Measurements from ENCODE around the gene IRAK1.
A peak's percentile ranks its signal among the peaks of the same experiment; 100 is the strongest.

IRAK1 gene

GRCh38 chrX:154019633-154020528, at the start of gene IRAK1:
Gene IRAK1 (minus strand): TSS chrX:154019902. CDS start chrX:154019812, 90 bp downstream.
- peak; percentile 65 for DNase-seq

DNA sequence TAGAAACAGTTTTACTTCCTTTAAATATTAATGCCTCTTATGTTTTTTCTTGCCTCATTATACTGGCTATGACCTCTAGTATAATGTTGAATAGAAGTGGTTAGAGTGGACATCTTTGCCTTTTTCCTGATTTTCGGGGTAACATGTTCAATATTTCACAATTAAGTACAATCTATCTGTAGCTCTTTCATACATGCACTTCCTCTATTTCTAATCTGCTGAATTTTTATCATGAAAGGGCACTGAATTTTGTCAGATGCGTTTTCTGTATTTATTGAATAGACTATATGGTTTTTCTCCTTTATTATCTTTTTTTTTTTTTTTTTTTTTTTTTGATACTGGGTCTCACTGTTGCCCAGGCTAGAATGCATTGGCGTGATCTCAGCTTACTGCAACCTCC, 48.9 kb upstream of the IRAK1 start:
- no peak for DNase-seq

DNA sequence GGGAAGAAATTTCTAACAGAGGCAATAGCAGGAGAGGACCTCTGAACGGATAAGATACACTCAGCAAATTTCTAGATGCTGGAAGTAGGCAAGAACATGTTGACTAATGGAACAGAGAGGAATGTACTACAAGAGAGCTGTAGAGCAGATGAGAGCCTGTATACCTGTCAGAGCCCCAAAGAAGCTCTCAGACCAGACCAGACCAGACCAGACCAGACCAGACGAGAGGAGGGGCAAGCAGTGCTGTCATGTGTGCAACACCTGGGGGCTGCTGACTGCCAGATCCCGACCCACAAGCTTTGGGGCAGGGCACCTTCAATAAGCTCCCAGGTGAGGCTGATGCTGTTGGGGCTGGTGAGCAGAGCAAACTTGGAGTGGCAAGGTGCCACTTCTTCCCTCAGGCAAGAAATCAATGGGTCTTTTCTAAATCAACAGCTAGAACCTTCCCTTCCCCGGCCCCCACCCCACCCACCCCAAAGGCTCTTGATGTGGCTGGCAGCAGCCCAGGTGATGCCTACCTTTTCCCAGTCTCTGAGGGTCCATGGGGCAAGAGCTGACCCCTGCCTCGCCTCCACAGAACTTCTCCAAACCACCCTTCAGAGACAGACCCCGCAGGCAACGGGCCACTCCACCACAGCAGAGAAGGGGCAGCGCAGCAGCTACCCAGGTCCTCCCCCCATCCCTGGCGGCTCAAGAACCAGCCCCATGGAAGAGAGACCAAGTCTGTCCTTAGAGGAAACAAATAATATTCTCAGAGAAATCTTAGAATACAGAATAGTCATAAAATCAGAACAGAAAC, 45.1 kb upstream of the IRAK1 start:
- no peak for DNase-seq

DNA sequence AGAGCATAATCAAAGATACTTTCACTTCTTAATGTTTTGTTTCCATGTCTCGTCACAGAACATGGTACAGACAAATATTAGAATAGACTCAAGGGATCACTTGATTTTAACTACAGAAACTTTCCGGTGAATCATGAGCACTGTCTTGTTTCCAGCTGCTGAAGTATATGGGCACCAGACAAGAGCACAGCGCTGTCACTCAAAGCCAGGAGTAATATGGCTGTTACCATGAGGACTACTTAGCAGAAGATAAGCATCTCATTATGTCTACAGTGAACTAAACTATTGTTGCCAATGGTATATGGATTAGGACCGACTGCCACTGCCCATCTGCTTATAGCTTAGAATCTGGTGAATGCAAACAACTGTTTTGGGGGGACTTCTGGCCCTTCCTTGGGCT, 43.5 kb upstream of the IRAK1 start:
- no peak for DNase-seq

DNA sequence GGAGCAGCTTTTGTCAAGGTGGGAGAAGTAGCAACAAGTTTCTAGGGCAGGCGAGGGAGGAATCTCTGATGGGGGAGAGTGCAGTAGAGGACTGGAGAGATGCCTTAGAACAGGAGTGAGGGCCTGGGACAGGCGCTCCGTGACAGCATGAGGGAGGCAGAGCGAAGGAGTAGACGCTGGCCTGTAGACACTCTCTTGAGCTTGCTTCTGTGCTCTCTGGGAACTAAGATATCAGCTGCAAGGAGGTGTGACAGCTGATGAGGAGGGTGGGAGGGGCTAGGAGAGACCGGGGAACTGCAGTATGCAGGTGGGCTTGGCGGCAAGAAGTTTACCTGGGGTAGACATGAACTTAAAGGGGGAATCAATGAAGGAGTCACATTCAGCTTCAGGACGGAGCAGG, 42.1 kb upstream of the IRAK1 start:
- no peak for DNase-seq

DNA sequence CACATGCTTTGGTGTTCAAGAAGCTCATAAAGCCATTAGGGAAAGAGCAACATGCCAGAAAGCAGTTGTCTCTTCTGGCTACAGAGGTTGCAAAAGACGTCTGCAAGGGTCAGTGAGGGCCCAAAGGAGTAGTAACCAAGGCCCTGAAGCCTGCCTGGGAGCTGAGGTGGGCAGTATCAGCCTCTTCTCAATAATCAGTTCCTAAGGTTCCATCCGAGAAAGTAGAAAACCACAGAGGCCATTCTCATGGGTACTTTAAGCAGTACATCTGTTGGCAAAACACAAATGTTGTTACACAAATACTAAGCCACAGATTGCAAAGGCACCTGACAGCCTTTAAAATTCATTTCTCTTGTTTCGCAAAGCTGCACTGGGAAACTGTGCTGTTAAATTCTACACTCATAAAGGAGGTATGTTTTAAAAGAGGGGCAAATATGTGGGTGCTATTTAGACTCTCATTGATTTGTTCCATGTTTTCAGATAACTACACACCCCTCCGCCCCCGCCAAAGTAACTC, 40.1 kb upstream of the IRAK1 start:
- DNase-seq, result no peak

GRCh38 chrX:154059231-154059630, 39.5 kb upstream of the IRAK1 start:
- no peak for DNase-seq

DNA sequence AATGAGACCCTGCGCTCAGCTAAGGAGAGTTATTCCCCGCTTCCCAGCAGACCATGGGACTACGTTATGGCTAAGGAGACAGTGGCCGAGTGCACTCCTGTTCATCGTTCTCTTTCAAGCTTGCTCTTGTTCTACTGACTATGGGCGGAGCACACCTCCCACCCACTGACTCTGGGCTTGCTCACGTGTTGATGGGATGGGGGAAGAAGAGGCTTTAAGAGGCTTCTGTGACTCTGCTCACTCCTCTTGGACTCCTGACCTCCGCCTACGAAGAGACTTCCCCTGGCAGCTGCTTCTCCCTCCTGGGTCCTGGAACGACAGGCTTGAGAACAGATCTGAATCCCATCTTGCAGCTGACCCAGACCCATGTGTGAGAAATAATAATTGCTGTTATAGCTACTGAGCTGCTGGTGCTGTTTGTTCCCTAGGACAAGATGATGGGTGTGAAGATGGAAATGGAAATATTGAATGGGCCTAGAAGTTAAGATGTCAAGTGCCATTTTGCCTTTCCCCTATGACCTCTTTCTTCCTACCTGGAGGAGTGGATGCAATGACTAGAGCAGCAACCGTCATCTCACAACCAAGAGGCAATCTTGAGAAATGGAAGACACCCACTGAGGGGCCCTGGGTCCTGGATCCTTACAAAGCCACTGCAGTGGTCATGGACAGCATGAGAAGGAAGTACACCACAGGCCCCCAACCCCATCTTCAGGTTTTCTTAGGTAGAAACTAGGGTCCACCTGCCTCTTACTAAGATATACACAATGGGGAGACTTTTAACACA, 38.7 kb upstream of the IRAK1 start:
- DNase-seq, result no peak

DNA sequence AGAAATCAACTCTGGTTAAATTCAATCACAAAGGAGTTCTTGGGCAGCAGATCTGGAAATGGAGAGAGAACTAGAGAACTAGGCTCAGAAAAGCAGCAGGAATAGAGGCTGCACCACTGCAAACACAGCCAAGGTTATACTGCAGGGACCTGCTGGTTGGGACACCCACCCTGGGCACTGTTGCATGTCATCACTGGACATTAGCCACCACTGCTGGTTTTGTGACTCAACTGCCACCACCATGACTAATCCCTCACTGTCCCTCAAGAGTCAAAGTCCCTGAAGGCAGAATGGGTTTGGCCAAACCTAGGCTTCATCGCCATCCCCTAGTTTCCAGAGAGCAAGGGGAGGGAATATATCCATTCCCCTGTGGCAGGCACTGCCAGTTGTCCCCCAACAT, 38.1 kb upstream of the IRAK1 start:
- no peak for DNase-seq

- no peak for DNase-seq
Measured at GRCh38 chrX:154056770-154057241, 37.1 kb upstream of the IRAK1 start.

DNA sequence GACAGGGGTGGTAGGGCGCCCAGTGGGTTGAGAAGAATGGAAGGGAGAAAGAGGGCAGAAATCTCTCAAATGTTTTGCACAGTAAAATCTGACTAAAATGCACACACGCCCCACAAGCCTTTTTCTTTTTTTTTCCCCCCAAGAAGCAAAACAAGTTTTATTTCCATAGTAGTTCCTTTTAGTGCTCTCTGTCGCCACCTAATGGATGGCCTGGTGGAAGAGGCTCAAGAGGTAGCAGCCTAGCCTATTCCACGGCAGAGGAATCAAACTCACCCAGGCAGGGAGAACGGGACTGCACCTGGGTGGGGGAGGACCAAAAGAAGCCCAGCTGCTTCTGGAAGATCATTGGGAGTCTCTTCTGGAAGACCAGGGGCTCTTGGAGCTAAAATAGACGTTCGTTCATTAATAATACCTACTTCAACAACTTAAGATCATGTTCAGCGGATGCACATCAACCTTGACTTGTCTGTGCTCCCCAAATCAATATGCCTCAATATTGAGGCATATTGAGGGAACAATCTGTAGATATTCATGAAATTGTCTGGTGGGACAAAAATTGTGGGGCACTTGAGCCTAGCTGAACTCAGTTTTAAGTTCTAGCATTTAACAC, 31.6 kb upstream of the IRAK1 start:
- peak; percentile 45 for DNase-seq

GRCh38 chrX:154050113-154050495, 30.4 kb upstream of the IRAK1 start:
- no peak for DNase-seq

- DNase-seq, result no peak
Measured at GRCh38 chrX:154049209-154050112, 29.8 kb upstream of the IRAK1 start.

GRCh38 chrX:154048398-154048797, 28.7 kb upstream of the IRAK1 start:
- no peak for DNase-seq

GRCh38 chrX:154046940-154047610, 27.4 kb upstream of the IRAK1 start:
- no peak for DNase-seq

- DNase-seq, result no peak
Measured at GRCh38 chrX:154046031-154046781, 26.5 kb upstream of the IRAK1 start.

GRCh38 chrX:154044091-154044490, 24.4 kb upstream of the IRAK1 start:
- no peak for DNase-seq

- DNase-seq, result no peak
Measured at GRCh38 chrX:154043003-154043763, 23.5 kb upstream of the IRAK1 start.

DNA sequence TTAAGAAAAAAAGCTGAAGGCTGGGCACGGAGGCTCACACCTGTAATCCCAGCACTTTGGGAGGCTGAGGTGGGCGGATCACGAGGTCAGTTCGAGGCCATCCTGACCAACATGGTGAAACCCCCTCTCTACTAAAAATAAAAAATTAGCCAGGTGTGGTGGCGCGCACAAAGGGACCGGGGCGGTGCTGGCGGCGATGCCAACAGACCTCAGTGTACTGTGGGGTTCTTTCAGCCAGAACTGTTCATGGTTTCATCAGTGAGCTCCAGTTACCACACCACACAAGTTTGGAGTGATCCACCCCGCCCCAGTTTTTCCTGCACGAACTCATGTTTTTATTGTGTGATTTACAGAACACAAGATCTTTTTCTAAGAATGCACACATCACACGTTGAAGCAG, 21.2 kb upstream of the IRAK1 start:
- no peak for DNase-seq
